GM12891 (cell line): ENCODE results near the gene RHOV.

Experiments used
- POLR2A ChIP-seq: IDR thresholded peaks from 2 replicates; pipeline ENCODE4 v1.6.1; 2011; ENCODE audit warnings: low read depth, low read length, control low read depth
- POLR2AphosphoS5 ChIP-seq: IDR thresholded peaks from 2 replicates; pipeline ENCODE4 v1.6.1; 2011; ENCODE audit warnings: low read depth, low read length, control low read depth
- POU2F2 ChIP-seq: IDR thresholded peaks from 2 replicates; pipeline ENCODE4 v1.6.1; 2011; ENCODE audit warnings: low read depth, mild to moderate bottlenecking, control low read depth, low read length, moderate library complexity
- SPI1 ChIP-seq: IDR thresholded peaks from 2 replicates; pipeline ENCODE4 v1.6.1; 2011; ENCODE audit warnings: low read depth, low read length, control low read depth
- TAF1 ChIP-seq: IDR thresholded peaks from 2 replicates; pipeline ENCODE4 v1.6.1; 2011; ENCODE audit warnings: low read depth, low read length, control low read depth

DNA sequence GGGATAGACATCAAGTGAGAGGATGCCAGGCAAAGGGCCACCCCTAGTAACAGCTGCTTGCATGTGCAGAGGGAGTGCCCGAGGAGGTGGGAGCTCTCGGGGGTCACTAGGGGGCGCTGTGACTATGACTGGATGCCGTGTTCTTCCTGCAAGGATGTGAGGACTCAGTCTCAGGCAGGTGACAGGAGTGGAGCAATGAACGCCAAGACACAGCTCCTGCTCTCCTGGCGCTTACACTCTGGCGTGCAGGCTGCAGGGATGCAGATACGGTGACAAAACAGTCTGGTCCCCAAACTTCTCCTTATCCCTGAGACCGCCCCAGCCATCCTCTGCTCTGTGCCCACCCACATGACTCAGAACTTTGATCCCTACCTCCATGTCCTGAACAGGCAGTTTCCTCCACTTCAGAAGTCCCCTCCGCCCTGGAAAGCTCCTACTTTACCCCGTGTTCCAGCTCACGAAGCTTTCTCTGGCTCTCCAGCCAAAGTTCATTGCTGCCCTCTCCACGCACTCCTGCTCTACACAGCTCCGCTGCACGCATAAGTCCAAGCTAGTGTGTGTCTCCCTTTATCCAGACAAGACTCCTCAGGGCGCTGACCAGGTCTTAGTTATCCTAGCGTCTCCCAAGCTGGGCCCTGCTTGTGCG lies 14.7 kb downstream of the RHOV start:
- TF ChIP-seq POLR2A = no peak
- TF ChIP-seq POU2F2 = no peak
- TF ChIP-seq POLR2AphosphoS5 = no peak
- TF ChIP-seq TAF1 = no peak
- TF ChIP-seq SPI1 = no peak
